Endothelial cell of umbilical vein (primary cell): ENCODE data around the gene NAV2. TPM values are rescaled to one million over a fixed set of nuclear protein-coding genes. Genes with fewer than 3 reads are reported as not detected.

Experiments used
- BruUV-seq: library from RNA; stranded (reverse); fragments of 400-500 nt; replicated peaks from 2 replicates; lab custom pipeline; 2021; lab: Mats Ljungman, UMichigan
- CTCF ChIA-PET: fragments of 300-600, 350-600 bp; sonication (Branson Sonifier 250); formaldehyde crosslinking; loops from one replicate; lab custom pipeline; 2021; ENCODE audit warnings: antibody characterized with exemption, inconsistent platforms; lab: Charles Lee
- POLR2A ChIA-PET: fragments of 300-600, 350-600 bp; sonication (Branson Sonifier 250); formaldehyde crosslinking; loops from one replicate; lab custom pipeline; 2021; ENCODE audit warnings: antibody characterized with exemption, inconsistent platforms; lab: Charles Lee
- DNase-seq: peaks from one replicate; pipeline ENCODE4 v3.0.0-alpha.2; 2011; ENCODE audit warnings: low read depth, low spot score
- FAIRE-seq: peaks from 2 replicates; lab custom pipeline; 2011; peaks lifted over from hg19 to GRCh38; lab: Jason Lieb, UNC
- H2AFZ ChIP-seq: 2 replicates; pipeline ENCODE4 v1.6.0; 2012; ENCODE audit warnings: low read depth, low read length, control low read depth, inconsistent platforms
- H3K27ac ChIP-seq: 2 replicates; pipeline ENCODE4 v1.5.1; 2011; ENCODE audit warnings: low read depth, mild to moderate bottlenecking, control low read depth, low read length, moderate library complexity; ENCODE audit not compliant: insufficient read depth
- H3K27me3 ChIP-seq, 2 experiments: 2 replicates each; pipeline versions ENCODE4 v1.6.0 to v1.6.1; 2011; ENCODE audit warnings: low read length in 2 of 2, mixed read lengths in 1 of 2; ENCODE audit not compliant: control insufficient read depth in 2 of 2, insufficient read depth in 2 of 2
- H3K36me3 ChIP-seq, 2 experiments: 2 replicates in 1 of 2; 3 replicates in 1 of 2; pipeline ENCODE4 v1.5.1; 2011; ENCODE audit warnings: low read length in 2 of 2, mild to moderate bottlenecking in 1 of 2, moderate library complexity in 1 of 2; ENCODE audit not compliant: control insufficient read depth in 2 of 2, insufficient read depth in 2 of 2; ENCODE audit errors: extremely low read depth in 1 of 2
- H3K4me1 ChIP-seq: 3 replicates; pipeline ENCODE4 v1.5.1; 2011; ENCODE audit warnings: mild to moderate bottlenecking, low read length; ENCODE audit not compliant: control insufficient read depth, insufficient read depth; ENCODE audit errors: extremely low read depth
- H3K4me2 ChIP-seq: 2 replicates; pipeline ENCODE4 v1.6.1; 2011; ENCODE audit warnings: low read length, control low read depth, mixed read lengths; ENCODE audit not compliant: insufficient read depth
- H3K4me3 ChIP-seq, 3 experiments: fragments of 200-600 bp in 1 of 3; sonication (generic), shearing (Covaris generic) in 1 of 3; replicated peaks in 1 of 3; 2 replicates each; pipeline ENCODE4 v1.5.1; 2011 to 2016; ENCODE audit warnings: control low read depth in 3 of 3, low read length in 3 of 3, mild to moderate bottlenecking in 2 of 3, inconsistent platforms in 1 of 3, low read depth in 1 of 3, moderate library complexity in 1 of 3; ENCODE audit not compliant: insufficient read depth in 1 of 3
- H3K79me2 ChIP-seq: 2 replicates; pipeline ENCODE4 v1.6.0; 2012; ENCODE audit warnings: low read length, inconsistent platforms; ENCODE audit not compliant: control insufficient read depth, insufficient read depth
- H3K9ac ChIP-seq: replicated peaks from 2 replicates; pipeline ENCODE3; 2011; ENCODE audit warnings: low read length, control low read depth; ENCODE audit not compliant: insufficient read depth; ENCODE audit errors: extremely low read depth
- H3K9me1 ChIP-seq: replicated peaks from 3 replicates; pipeline ENCODE4 v1.6.0; 2011; ENCODE audit warnings: mild to moderate bottlenecking, low read length; ENCODE audit not compliant: control insufficient read depth, insufficient read depth; ENCODE audit errors: extremely low read depth
- H3K9me3 ChIP-seq: replicated peaks from 2 replicates; pipeline ENCODE4 v1.5.1; 2012; ENCODE audit warnings: low read length, inconsistent platforms; ENCODE audit not compliant: control insufficient read depth, insufficient read depth
- H4K20me1 ChIP-seq: replicated peaks from 2 replicates; pipeline ENCODE3; 2011; ENCODE audit warnings: mild to moderate bottlenecking, low read length; ENCODE audit not compliant: control insufficient read depth, insufficient read depth; ENCODE audit errors: extremely low read depth
- EZH2 ChIP-seq: IDR thresholded peaks from 2 replicates; pipeline ENCODE4 v1.6.1; 2012; ENCODE audit warnings: borderline replicate concordance, low read depth, mild to moderate bottlenecking, moderate library complexity, low read length, inconsistent platforms; ENCODE audit not compliant: severe bottlenecking
- FOS ChIP-seq: IDR thresholded peaks from 2 replicates; pipeline ENCODE4 v1.6.1; 2011; ENCODE audit warnings: mild to moderate bottlenecking, low read length, moderate library complexity, borderline replicate concordance; ENCODE audit not compliant: insufficient read depth
- GATA2 ChIP-seq: IDR thresholded peaks from 2 replicates; pipeline ENCODE4 v1.7.0; 2011; ENCODE audit warnings: low read depth, mild to moderate bottlenecking, moderate library complexity, mixed read lengths, low read length; ENCODE audit not compliant: insufficient read length, insufficient read depth
- JUN ChIP-seq: IDR thresholded peaks from 2 replicates; pipeline ENCODE4 v1.6.1; 2011; ENCODE audit warnings: borderline replicate concordance, low read depth; ENCODE audit not compliant: insufficient read length, insufficient read depth
- MYC ChIP-seq: IDR thresholded peaks from one replicate; pipeline ENCODE4 v1.6.1; 2011; ENCODE audit warnings: mild to moderate bottlenecking, low read depth, low read length
- POLR2A ChIP-seq: IDR thresholded peaks from 2 replicates; pipeline ENCODE4 v1.6.1; 2012; ENCODE audit warnings: low read depth, mild to moderate bottlenecking, control low read depth, low read length
- POLR2AphosphoS5 ChIP-seq: IDR thresholded peaks from 2 replicates; pipeline ENCODE4 v1.6.1; 2012; ENCODE audit warnings: low read depth, mild to moderate bottlenecking, control low read depth, low read length, moderate library complexity; ENCODE audit not compliant: insufficient read depth
- dilution Hi-C: fragments of 300-500 bp; cut with MboI; formaldehyde crosslinking; loops from one replicate; pipeline ENCODE4 v1.15.0; 2019; ENCODE audit warnings: low sequenced_read_pairs; ENCODE audit not compliant: extremely low pct_ligation_motif_present
- intact Hi-C: fragments of 100-400 bp; cut with micrococcal nuclease; formaldehyde crosslinking; loops from one replicate; pipeline ENCODE4 v1.10.0; 2022
- polyA plus RNA-seq, 4 experiments: library from polyadenylated mRNA; depleted of rRNA in 3 of 4; stranded (reverse) in 3 of 4; unstranded in 1 of 4; fragments of >200 nt; gene quantifications; 2 replicates each; pipeline versions ENCODE4 v1.2.1 to v1.2.3, GENCODE V29; 2011 to 2012; ENCODE audit warnings: missing spikeins in 1 of 4
- total RNA-seq: library from RNA; stranded (reverse); gene quantifications from 2 replicates; pipeline ENCODE4 v1.2.3, GENCODE V29; 2021
- TF ChIP-seq, protein P1 (sequence below): IDR thresholded peaks from 2 replicates; pipeline ENCODE4 v1.6.1; 2011; ENCODE audit not compliant: insufficient read depth, insufficient read length
- TF ChIP-seq, protein P2 (sequence below), 2 donors: IDR thresholded peaks; 1 replicate in 1 of 2; 2 replicates in 1 of 2; pipeline ENCODE4 v1.5.1; 2011; ENCODE audit warnings: low read length in 2 of 2, mild to moderate bottlenecking in 2 of 2, moderate library complexity in 2 of 2, control low read depth in 1 of 2, inconsistent platforms in 1 of 2, low read depth in 1 of 2; ENCODE audit not compliant: insufficient read depth in 1 of 2; ENCODE audit errors: extremely low read depth in 1 of 2

NAV2 gene
- total and polyA plus RNA-seq, 2 donors (not counting 3 experiments of a cell fraction or from before 2014, with no cell fraction given), result 10.9 to 68.0 TPM

DNA sequence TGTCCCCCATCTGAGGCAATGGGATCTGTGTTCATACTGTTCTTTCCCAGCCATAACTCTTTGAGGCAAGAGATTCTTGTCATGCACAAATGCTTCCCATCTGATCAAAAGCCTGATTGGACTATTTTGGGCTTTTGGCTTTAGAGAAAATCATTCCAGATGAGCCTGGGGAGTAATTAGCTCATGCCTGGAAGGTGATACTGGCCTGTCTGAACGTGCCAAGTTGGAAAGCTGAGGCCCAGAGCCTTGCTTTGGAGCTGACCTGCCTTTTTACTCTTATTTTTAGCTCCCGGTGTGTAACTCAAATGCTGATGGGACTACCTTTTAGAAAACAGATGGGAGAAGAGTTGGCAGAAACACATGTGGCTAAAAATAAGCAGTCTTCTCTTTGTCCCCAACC, 342.7 kb downstream of the NAV2 start:
- Histone ChIP-seq H3K9me1 (no peaks in the 10 kb centered on the region), H3K27me3 (no peaks in the 10 kb centered on the region), H2AFZ (no peak overlapping the region), H3K4me1 (no peaks in the 10 kb centered on the region), H4K20me1 (no peaks in the 10 kb centered on the region), H3K27ac (no peak overlapping the region), H3K4me3 (no peak overlapping the region), H3K9me3 (no peaks in the 10 kb centered on the region), H3K9ac (no peak overlapping the region), H3K36me3 (peaks cover 5 to 27% of the 10 kb centered on the region in 2 experiments), H3K4me2 (no peak overlapping the region), H3K79me2 (no peaks in the 10 kb centered on the region)
- FAIRE-seq (no peak), DNase-seq (no peak)
- BruUV-seq, result no TSS peak
- dilution Hi-C loops (no loop called here), intact Hi-C loops (no loop called here)
- TF ChIP-seq EZH2 (no peak), GATA2 (no peak), MYC (no peak), POLR2AphosphoS5 (no peak), FOS (no peak), JUN (no peak), POLR2A (no peak)
- TF ChIP-seq, protein P1, sequence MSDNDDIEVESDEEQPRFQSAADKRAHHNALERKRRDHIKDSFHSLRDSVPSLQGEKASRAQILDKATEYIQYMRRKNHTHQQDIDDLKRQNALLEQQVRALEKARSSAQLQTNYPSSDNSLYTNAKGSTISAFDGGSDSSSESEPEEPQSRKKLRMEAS, result no peak
- TF ChIP-seq, protein P2, sequence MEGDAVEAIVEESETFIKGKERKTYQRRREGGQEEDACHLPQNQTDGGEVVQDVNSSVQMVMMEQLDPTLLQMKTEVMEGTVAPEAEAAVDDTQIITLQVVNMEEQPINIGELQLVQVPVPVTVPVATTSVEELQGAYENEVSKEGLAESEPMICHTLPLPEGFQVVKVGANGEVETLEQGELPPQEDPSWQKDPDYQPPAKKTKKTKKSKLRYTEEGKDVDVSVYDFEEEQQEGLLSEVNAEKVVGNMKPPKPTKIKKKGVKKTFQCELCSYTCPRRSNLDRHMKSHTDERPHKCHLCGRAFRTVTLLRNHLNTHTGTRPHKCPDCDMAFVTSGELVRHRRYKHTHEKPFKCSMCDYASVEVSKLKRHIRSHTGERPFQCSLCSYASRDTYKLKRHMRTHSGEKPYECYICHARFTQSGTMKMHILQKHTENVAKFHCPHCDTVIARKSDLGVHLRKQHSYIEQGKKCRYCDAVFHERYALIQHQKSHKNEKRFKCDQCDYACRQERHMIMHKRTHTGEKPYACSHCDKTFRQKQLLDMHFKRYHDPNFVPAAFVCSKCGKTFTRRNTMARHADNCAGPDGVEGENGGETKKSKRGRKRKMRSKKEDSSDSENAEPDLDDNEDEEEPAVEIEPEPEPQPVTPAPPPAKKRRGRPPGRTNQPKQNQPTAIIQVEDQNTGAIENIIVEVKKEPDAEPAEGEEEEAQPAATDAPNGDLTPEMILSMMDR (IDR thresholded peaks at IDR 0.05; ENCODE audit: extremely low read depth in 1 of 2, insufficient read depth in 1 of 2, low read depth in 1 of 2, low read length in 2 of 2), result no peak
- ChIA-PET CTCF (interaction anchor here (1.0 to 1.9 kb wide), 4 partner anchors 10 to 102 kb away, joined by 3 to 5 read pairs (median 4); no protein-coding TSS in a partner anchor), POLR2A (no interaction called here)
